WERI-Rb-1 (cell line): ENCODE measurements around the gene COBL.

ENCODE experiments used
- DNase-seq: peaks from one replicate; pipeline ENCODE4 v3.0.0-alpha.2; 2020
- H3K27ac ChIP-seq: fragments of 250-450 bp; sonication (Bioruptor Pico); 2 replicates; pipeline ENCODE4 v1.5.1; 2020; ENCODE audit warnings: mild to moderate bottlenecking, moderate library complexity
- H3K27me3 ChIP-seq: fragments of 250-450 bp; sonication (Bioruptor Pico); 2 replicates; pipeline ENCODE4 v1.5.1; 2021; ENCODE audit warnings: mild to moderate bottlenecking, low read depth, moderate library complexity; ENCODE audit not compliant: insufficient read depth, severe bottlenecking
- H3K36me3 ChIP-seq: fragments of 250-450 bp; sonication (Bioruptor Pico); 2 replicates; pipeline ENCODE4 v1.5.1; 2020; ENCODE audit warnings: mild to moderate bottlenecking, moderate library complexity
- H3K4me3 ChIP-seq: 2 replicates; pipeline ENCODE4 v1.5.1; 2011; ENCODE audit warnings: low read depth, mild to moderate bottlenecking, control low read depth, low read length
- H3K9me3 ChIP-seq: fragments of 250-450 bp; sonication (Bioruptor Pico); 2 replicates; pipeline ENCODE4 v1.5.1; 2021; ENCODE audit warnings: mild to moderate bottlenecking, moderate library complexity; ENCODE audit not compliant: severe bottlenecking
- CTCF ChIP-seq: IDR thresholded peaks from 2 replicates; pipeline ENCODE4 v1.5.1; 2011; ENCODE audit warnings: low read depth, mild to moderate bottlenecking, control low read depth, inconsistent platforms, low read length

Gene COBL

GRCh38 chr7:51129527-51130472 is 186.8 kb downstream of the COBL start:
- H3K36me3 ChIP-seq = peaks cover 36% of the 10 kb centered on the region
- no peak overlapping the region for H3K4me3 ChIP-seq
- no peaks in the 10 kb centered on the region for H3K27me3 ChIP-seq
- H3K27ac ChIP-seq = no peak overlapping the region
- H3K9me3 ChIP-seq = peaks cover 3% of the 10 kb centered on the region
- DNase-seq = no peak
- no peak for TF ChIP-seq CTCF

- Histone ChIP-seq H3K9me3 (peaks cover 3% of the 10 kb centered on the region), H3K36me3 (peaks cover 26% of the 10 kb centered on the region), H3K27me3 (no peaks in the 10 kb centered on the region), H3K4me3 (no peak overlapping the region), H3K27ac (no peak overlapping the region)
- no peak for DNase-seq
- TF ChIP-seq CTCF = no peak
Measured at GRCh38 chr7:51128545-51129435, 187.8 kb downstream of the COBL start.

- no peak for TF ChIP-seq CTCF
- Histone ChIP-seq H3K27me3 (no peaks in the 10 kb centered on the region), H3K9me3 (no peaks in the 10 kb centered on the region), H3K4me3 (no peak overlapping the region), H3K36me3 (peaks cover 14% of the 10 kb centered on the region), H3K27ac (no peak overlapping the region)
- no peak for DNase-seq
Measured at GRCh38 chr7:51127618-51127904, 189.0 kb downstream of the COBL start.

- Histone ChIP-seq H3K27ac (no peak overlapping the region), H3K27me3 (no peaks in the 10 kb centered on the region), H3K36me3 (peaks cover 8% of the 10 kb centered on the region), H3K4me3 (no peak overlapping the region), H3K9me3 (no peaks in the 10 kb centered on the region)
- TF ChIP-seq CTCF = no peak
- DNase-seq = no peak
Measured at GRCh38 chr7:51126813-51127617, 189.6 kb downstream of the COBL start.

- Histone ChIP-seq H3K36me3 (peaks cover 4% of the 10 kb centered on the region), H3K27me3 (no peaks in the 10 kb centered on the region), H3K27ac (no peak overlapping the region), H3K9me3 (no peaks in the 10 kb centered on the region), H3K4me3 (no peak overlapping the region)
- DNase-seq = no peak
- no peak for TF ChIP-seq CTCF
Measured at GRCh38 chr7:51126324-51126723, 190.3 kb downstream of the COBL start.
